Thyroid gland (tissue), 4 donors: Measurements from ENCODE around the gene TTBK2. TPM values are rescaled to one million over a fixed set of nuclear protein-coding genes. Genes with fewer than 3 reads are reported as not detected.

Experiments
- DNase-seq, 2 donors: peaks; one replicate each; pipeline ENCODE4 v3.0.0-alpha.2; 2019
- H3K27ac ChIP-seq, 3 donors: fragments of 200-600 bp; sonication (generic); 1 replicate in 2 of 3; 2 replicates in 1 of 3; pipeline ENCODE4 v1.5.1; 2016 to 2019; ENCODE audit warnings: mild to moderate bottlenecking in 1 of 3, moderate library complexity in 1 of 3
- H3K27me3 ChIP-seq: fragments of 200-600 bp; sonication (generic); one replicate; pipeline ENCODE4 v1.5.1; 2019
- H3K36me3 ChIP-seq, 2 donors: fragments of 200-600 bp; sonication (generic); one replicate each; pipeline ENCODE4 v1.5.1; 2016 to 2019
- H3K4me1 ChIP-seq, 2 donors: fragments of 200-600 bp; sonication (generic); one replicate each; pipeline ENCODE4 v1.5.1; 2017 to 2019
- H3K4me3 ChIP-seq, 3 donors: fragments of 200-600 bp; sonication (generic); replicated peaks in 1 of 3; 1 replicate in 2 of 3; 2 replicates in 1 of 3; pipeline ENCODE4 v1.5.1; 2016; ENCODE audit warnings: mild to moderate bottlenecking in 1 of 3
- H3K9me3 ChIP-seq: fragments of 200-600 bp; sonication (generic); one replicate; pipeline ENCODE4 v1.5.1; 2017
- POLR2A ChIP-seq, 2 donors: fragments of 450-650 bp; IDR thresholded peaks; one replicate each; pipeline ENCODE4 v1.6.1; 2017; ENCODE audit warnings: antibody characterized with exemption in 2 of 2, mild to moderate bottlenecking in 2 of 2, moderate library complexity in 1 of 2
- WGBS, 2 donors: methylation state at CpG; one replicate each; pipeline ENCODE4 v1.1.5; 2017; 5-methylcytosine and 5-hydroxymethylcytosine counted together
- intact Hi-C: fragments of 100-400 bp; cut with DNase I; formaldehyde crosslinking; loops from one replicate; pipeline ENCODE4 v1.15.1; 2023
- total RNA-seq, 4 donors: library from RNA; depleted of rRNA; stranded (reverse); fragments of >200 nt; gene quantifications; one replicate each; pipeline ENCODE4 v1.2.3, GENCODE V29; 2016
- TF ChIP-seq, protein P1 (sequence below), 6 experiments: fragments of 200-600 bp in 3 of 6; fragments of 450-650 bp in 3 of 6; sonication (generic) in 3 of 6; IDR thresholded peaks; one replicate each; pipeline ENCODE4 v1.5.1; 2016 to 2019; ENCODE audit warnings: antibody characterized with exemption in 6 of 6, mild to moderate bottlenecking in 2 of 6, inconsistent platforms in 1 of 6, moderate library complexity in 1 of 6

The TTBK2 gene
- total RNA-seq, 4 donors from 2014 or later: 15.7 to 26.9 (median 20.0) TPM

DNA sequence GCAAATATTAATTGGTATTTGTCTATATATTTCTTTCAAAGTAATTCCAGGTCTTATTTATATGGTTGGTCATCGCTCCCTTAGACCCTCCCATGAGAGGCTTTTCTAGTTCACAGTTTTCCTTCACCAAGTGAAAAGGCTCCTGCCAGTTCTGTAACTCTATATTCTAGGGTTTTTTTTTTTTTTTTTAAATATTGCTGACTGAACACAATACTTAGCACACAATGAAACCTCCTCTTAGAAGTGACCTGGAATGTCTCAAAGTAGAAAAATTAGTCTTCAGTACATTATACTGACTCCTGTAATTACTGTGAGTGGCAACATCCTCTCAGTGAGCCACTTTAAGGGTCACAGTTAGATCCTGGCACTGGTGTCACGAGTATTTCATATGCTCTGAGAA lies 135.0 kb downstream of the TTBK2 start:
- Histone ChIP-seq H3K4me3 (no peak overlapping the region), H3K27me3 (no peaks in the 10 kb centered on the region), H3K4me1 (no peaks in the 10 kb centered on the region), H3K27ac (no peak overlapping the region), H3K9me3 (no peaks in the 10 kb centered on the region), H3K36me3 (peaks cover 0 to 4% of the 10 kb centered on the region in 2 donors)
- intact Hi-C loops: no loop called here
- DNase-seq: no peak
- TF ChIP-seq POLR2A (IDR thresholded peaks at IDR 0.05): no peak
- TF ChIP-seq, protein P1, sequence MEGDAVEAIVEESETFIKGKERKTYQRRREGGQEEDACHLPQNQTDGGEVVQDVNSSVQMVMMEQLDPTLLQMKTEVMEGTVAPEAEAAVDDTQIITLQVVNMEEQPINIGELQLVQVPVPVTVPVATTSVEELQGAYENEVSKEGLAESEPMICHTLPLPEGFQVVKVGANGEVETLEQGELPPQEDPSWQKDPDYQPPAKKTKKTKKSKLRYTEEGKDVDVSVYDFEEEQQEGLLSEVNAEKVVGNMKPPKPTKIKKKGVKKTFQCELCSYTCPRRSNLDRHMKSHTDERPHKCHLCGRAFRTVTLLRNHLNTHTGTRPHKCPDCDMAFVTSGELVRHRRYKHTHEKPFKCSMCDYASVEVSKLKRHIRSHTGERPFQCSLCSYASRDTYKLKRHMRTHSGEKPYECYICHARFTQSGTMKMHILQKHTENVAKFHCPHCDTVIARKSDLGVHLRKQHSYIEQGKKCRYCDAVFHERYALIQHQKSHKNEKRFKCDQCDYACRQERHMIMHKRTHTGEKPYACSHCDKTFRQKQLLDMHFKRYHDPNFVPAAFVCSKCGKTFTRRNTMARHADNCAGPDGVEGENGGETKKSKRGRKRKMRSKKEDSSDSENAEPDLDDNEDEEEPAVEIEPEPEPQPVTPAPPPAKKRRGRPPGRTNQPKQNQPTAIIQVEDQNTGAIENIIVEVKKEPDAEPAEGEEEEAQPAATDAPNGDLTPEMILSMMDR (IDR thresholded peaks at IDR 0.05): no peak
- 63 to 76% methylated on average over 2 of the region's 2 CpGs for WGBS, 2 donors

DNA sequence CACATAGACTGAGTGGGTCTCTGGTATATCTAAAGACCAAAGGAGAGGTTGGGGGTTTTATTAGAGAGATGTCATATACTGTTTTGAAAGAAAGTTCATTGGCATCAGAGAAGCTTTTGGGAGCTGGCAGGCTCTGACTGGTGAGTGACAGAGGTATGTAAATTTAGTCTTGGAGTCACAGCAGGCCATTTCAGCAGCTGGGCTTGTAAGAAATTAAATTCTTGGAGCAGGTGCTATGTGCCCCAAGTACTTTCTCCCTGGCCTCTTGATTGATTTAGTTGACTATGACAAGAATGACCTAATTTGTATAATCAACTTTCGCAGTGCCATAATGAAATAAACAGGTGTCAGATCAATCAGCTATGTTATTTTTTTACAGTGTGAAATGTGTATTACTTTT lies 135.9 kb downstream of the TTBK2 start:
- Histone ChIP-seq H3K27me3 (no peaks in the 10 kb centered on the region), H3K4me1 (no peaks in the 10 kb centered on the region), H3K9me3 (no peaks in the 10 kb centered on the region), H3K4me3 (no peak overlapping the region), H3K27ac (no peak overlapping the region), H3K36me3 (peaks cover 0 to 4% of the 10 kb centered on the region in 2 donors)
- TF ChIP-seq, protein P1 (IDR thresholded peaks at IDR 0.05): no peak
- TF ChIP-seq POLR2A (IDR thresholded peaks at IDR 0.05): no peak
- intact Hi-C loops: no loop called here
- no peak for DNase-seq
- WGBS, 2 donors: 94 to 98% methylated on average over 1 of the region's 1 CpG

DNA sequence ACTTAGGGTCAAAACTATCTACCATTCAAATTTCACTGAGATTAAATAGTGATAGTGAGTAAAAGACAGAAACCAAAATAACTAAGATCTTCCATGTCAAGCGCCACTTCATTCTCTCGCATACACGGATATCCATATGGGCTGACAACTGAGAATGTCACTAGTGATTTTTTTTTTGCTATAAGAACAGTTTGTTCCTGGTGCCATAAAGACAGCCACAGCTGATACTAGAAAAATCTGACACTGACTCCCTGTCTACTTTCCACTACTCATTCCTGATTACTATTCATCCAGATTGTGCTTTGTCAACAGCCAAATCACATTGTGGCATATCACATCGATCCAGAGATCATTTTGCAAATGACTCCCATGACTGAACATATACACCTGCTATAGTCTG lies 137.9 kb downstream of the TTBK2 start:
- H3K9me3 ChIP-seq: no peaks in the 10 kb centered on the region
- no peak overlapping the region for H3K27ac ChIP-seq
- no peak for DNase-seq
- WGBS, 2 donors: 97 to 98% methylated on average over 4 of the region's 4 CpGs
- H3K4me3 ChIP-seq: no peak overlapping the region
- H3K27me3 ChIP-seq: no peaks in the 10 kb centered on the region
- no peaks in the 10 kb centered on the region for H3K4me1 ChIP-seq
- intact Hi-C loops: no loop called here
- H3K36me3 ChIP-seq: peaks cover 0 to 4% of the 10 kb centered on the region in 2 donors
- TF ChIP-seq, protein P1 (IDR thresholded peaks at IDR 0.05): no peak
- TF ChIP-seq POLR2A (IDR thresholded peaks at IDR 0.05): no peak

DNA sequence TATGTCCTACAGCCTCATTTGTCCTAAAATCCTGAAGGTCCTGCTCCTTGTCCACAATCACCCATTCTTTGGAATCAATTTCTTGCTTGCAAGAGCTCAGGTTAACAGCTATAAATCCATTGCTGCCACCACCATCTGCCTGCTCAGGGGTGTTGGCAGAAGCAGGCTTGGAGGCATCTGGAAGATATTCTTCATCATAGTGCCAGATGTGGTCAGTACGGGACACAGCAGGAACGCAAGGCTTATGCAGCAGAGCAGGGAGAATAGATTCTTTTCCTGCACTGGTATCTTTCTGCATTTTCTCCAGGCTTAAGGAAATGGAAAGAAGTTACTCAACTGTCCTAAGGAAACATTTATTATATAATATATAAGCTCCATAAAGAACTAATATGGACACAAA lies 145.2 kb downstream of the TTBK2 start:
- H3K36me3 ChIP-seq: peaks cover 0 to 3% of the 10 kb centered on the region in 2 donors
- no peak overlapping the region for H3K4me3 ChIP-seq
- no peak for TF ChIP-seq POLR2A (IDR thresholded peaks at IDR 0.05)
- TF ChIP-seq, protein P1 (IDR thresholded peaks at IDR 0.05): no peak
- WGBS, 2 donors: 94 to 95% methylated on average over 2 of the region's 2 CpGs
- H3K9me3 ChIP-seq: no peaks in the 10 kb centered on the region
- H3K27me3 ChIP-seq: no peaks in the 10 kb centered on the region
- DNase-seq: no peak
- no peak overlapping the region for H3K27ac ChIP-seq
- intact Hi-C loops: no loop called here
- peaks cover 6 to 7% of the 10 kb centered on the region in 2 donors for H3K4me1 ChIP-seq

DNA sequence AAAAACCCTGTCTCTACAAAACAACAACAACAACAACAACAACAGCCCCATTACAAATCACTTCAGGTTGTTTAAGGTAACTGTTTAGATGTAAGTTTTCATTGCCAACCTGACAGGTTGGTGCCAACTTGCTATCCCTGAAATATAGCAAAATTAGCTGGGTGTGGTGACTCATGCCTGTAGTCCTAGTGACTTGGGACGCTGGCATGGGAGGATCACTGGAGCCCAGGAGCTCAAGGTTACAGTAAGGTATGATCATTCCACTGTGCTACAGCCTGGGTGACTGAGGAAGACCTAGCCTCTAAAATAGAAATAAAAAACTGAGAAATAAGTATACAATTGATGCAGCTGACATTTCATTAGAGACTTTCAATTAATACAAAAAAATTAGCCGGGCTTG lies 147.7 kb downstream of the TTBK2 start:
- WGBS, 2 donors: 93 to 98% methylated on average over 2 of the region's 2 CpGs
- Histone ChIP-seq H3K36me3 (peaks cover 0 to 3% of the 10 kb centered on the region in 2 donors), H3K4me3 (no peak overlapping the region), H3K9me3 (no peaks in the 10 kb centered on the region), H3K4me1 (peaks cover 7 to 9% of the 10 kb centered on the region in 2 donors), H3K27ac (no peak overlapping the region), H3K27me3 (no peaks in the 10 kb centered on the region)
- DNase-seq: no peak
- intact Hi-C loops: no loop called here
- TF ChIP-seq POLR2A (IDR thresholded peaks at IDR 0.05): no peak
- TF ChIP-seq, protein P1 (IDR thresholded peaks at IDR 0.05): no peak
